ENCODE measurements around the gene OSBPL9.

Gene OSBPL9

DNA sequence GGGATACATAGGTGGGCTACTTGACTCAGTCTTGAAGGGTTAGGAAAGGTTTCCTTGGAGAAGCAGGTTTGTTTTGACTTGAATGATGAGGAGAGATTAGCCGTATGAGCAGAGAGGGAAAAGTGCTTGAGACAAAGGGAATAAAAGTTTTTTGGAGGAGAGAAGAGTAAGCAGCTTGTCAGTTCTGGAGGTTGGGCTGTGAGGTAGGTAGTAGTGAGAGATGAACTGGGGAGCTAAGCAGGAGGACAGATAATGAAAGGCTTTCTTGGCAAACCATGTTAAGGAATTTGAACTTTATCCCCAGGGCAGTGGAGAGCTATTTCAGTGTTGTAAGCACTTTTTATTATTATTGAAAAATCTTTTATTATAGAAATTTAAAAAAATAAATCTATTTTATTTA, 3.6 kb downstream of the OSBPL9 start:
- TF ChIP-seq, protein P1, sequence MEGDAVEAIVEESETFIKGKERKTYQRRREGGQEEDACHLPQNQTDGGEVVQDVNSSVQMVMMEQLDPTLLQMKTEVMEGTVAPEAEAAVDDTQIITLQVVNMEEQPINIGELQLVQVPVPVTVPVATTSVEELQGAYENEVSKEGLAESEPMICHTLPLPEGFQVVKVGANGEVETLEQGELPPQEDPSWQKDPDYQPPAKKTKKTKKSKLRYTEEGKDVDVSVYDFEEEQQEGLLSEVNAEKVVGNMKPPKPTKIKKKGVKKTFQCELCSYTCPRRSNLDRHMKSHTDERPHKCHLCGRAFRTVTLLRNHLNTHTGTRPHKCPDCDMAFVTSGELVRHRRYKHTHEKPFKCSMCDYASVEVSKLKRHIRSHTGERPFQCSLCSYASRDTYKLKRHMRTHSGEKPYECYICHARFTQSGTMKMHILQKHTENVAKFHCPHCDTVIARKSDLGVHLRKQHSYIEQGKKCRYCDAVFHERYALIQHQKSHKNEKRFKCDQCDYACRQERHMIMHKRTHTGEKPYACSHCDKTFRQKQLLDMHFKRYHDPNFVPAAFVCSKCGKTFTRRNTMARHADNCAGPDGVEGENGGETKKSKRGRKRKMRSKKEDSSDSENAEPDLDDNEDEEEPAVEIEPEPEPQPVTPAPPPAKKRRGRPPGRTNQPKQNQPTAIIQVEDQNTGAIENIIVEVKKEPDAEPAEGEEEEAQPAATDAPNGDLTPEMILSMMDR (IDR thresholded peaks at IDR 0.05): no peak

GRCh38 chr1:51621161-51621560, 4.3 kb downstream of the OSBPL9 start:
- TF ChIP-seq, protein P1 (IDR thresholded peaks at IDR 0.05): no peak
- peak overlapping the region; percentile 78 for H3K27ac ChIP-seq
- no peaks in the 10 kb centered on the region for H3K36me3 ChIP-seq
- peaks cover 63 to 67% of the 10 kb centered on the region in 2 experiments for H3K4me1 ChIP-seq (ENCODE audit: control insufficient read depth in 1 of 2, insufficient read depth in 1 of 2, low read depth in 1 of 2, low read length in 1 of 2)
- no peaks in the 10 kb centered on the region for H3K9me3 ChIP-seq
- no peaks in the 10 kb centered on the region for H3K27me3 ChIP-seq
- H3K4me3 ChIP-seq (ENCODE audit: low read depth in 1 of 2, low read length in 1 of 2): no peak overlapping the region

More for the DNA sequence above, 3.6 kb downstream of the OSBPL9 start:
- Histone ChIP-seq H3K4me3 (ENCODE audit: low read depth in 1 of 2, low read length in 1 of 2) (no peak overlapping the region), H3K9me3 (no peaks in the 10 kb centered on the region), H3K36me3 (no peaks in the 10 kb centered on the region), H3K27me3 (no peaks in the 10 kb centered on the region), H3K27ac (no peak overlapping the region), H3K4me1 (ENCODE audit: control insufficient read depth in 1 of 2, insufficient read depth in 1 of 2, low read depth in 1 of 2, low read length in 1 of 2) (peaks cover 62 to 67% of the 10 kb centered on the region in 2 experiments)

- TF ChIP-seq, protein P1 (IDR thresholded peaks at IDR 0.05): no peak
- no peaks in the 10 kb centered on the region for H3K36me3 ChIP-seq
- H3K9me3 ChIP-seq: no peaks in the 10 kb centered on the region
- H3K27ac ChIP-seq: peak overlapping the region; percentile 78
- peaks cover 56 to 61% of the 10 kb centered on the region in 2 experiments for H3K4me1 ChIP-seq (ENCODE audit: control insufficient read depth in 1 of 2, insufficient read depth in 1 of 2, low read depth in 1 of 2, low read length in 1 of 2)
- peak overlapping the region in 1 of 2 experiments; percentile 5 for H3K4me3 ChIP-seq (ENCODE audit: low read depth in 1 of 2, low read length in 1 of 2)
- H3K27me3 ChIP-seq: no peaks in the 10 kb centered on the region
Observed at GRCh38 chr1:51621841-51622454, 5.1 kb downstream of the OSBPL9 start.

DNA sequence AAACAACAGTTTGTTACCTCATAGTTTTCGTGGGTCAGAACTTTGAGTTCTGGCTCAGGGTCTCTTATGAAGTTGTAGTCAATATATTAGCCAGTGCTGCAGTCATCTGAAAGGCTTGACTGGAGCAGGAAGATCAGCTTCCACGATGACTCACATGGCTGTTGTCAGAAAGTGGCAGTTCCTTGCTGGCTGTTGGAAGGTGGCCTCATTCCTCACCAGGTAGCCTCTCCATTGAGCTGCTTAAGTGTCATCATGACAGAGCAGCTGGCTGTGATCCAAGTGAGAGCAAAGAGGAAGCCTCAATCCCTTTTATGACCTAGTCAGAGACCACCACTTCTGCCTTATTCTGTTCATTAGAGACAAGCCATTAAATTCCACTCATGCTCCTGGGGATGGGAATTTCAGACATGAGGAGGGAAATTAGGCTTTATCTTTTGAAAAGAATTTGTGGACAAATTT, 5.6 kb downstream of the OSBPL9 start:
- Histone ChIP-seq H3K36me3 (no peaks in the 10 kb centered on the region), H3K9me3 (no peaks in the 10 kb centered on the region), H3K27me3 (no peaks in the 10 kb centered on the region), H3K4me3 (ENCODE audit: low read depth in 1 of 2, low read length in 1 of 2) (peak overlapping the region in 1 of 2 experiments; percentile 5), H3K4me1 (ENCODE audit: control insufficient read depth in 1 of 2, insufficient read depth in 1 of 2, low read depth in 1 of 2, low read length in 1 of 2) (peaks cover 55 to 58% of the 10 kb centered on the region in 2 experiments), H3K27ac (peak overlapping the region; percentile 78)
- TF ChIP-seq, protein P1 (IDR thresholded peaks at IDR 0.05): no peak

DNA sequence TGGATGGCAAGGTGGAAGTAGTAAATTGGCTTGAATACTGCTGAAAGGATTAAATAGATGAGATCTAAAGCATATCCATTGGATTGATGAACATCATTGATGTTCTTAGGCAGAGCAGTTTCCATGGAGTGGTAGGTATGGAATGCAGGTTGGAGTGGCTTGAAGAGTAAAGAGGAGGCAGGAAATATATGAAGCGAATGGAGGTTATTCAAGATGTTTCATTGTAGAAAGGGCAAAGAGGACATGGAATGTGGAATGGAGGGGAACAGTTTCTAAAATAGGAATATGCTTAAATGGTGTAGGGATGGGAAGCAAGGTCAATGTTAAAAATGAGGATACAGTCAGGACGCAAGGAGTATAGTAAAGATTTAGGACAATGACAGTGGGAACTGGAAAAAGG, 6.1 kb downstream of the OSBPL9 start:
- Histone ChIP-seq H3K9me3 (no peaks in the 10 kb centered on the region), H3K27ac (peak overlapping the region; percentile 78), H3K36me3 (no peaks in the 10 kb centered on the region), H3K27me3 (no peaks in the 10 kb centered on the region), H3K4me1 (ENCODE audit: control insufficient read depth in 1 of 2, insufficient read depth in 1 of 2, low read depth in 1 of 2, low read length in 1 of 2) (peaks cover 49 to 52% of the 10 kb centered on the region in 2 experiments), H3K4me3 (ENCODE audit: low read depth in 1 of 2, low read length in 1 of 2) (no peak overlapping the region)
- TF ChIP-seq, protein P1 (IDR thresholded peaks at IDR 0.05): no peak
